HCT116 (cell line): ENCODE data around the gene FNDC3A. TPM values are rescaled to one million over a fixed set of nuclear protein-coding genes. Genes with fewer than 3 reads are reported as not detected.

Experiments
- ATAC-seq: fragments of 200-7000 bp; cut with Tn5 transposase; 2 replicates; pipeline ENCODE4 v1.9.1; 2020; ENCODE audit warnings: mild to moderate bottlenecking, moderate library complexity
- BruUV-seq: library from RNA; stranded (reverse); fragments of 400-500 nt; replicated peaks from 2 replicates; lab custom pipeline; 2021; lab: Mats Ljungman, UMichigan
- CTCF ChIA-PET: fragments of 300-600 bp; sonication (Branson Sonifier 250); formaldehyde crosslinking; loops from one replicate; lab custom pipeline; 2021; ENCODE audit warnings: antibody characterized with exemption; lab: Charles Lee
- POLR2A ChIA-PET: fragments of 300-600, 350-600 bp; sonication (Branson Sonifier 250); formaldehyde crosslinking; loops from one replicate; lab custom pipeline; 2021; ENCODE audit warnings: antibody characterized with exemption; lab: Charles Lee
- RAD21 ChIA-PET, 2 experiments: fragments of 300-600 bp; sonication (Branson Sonifier 250); formaldehyde crosslinking; loops; one replicate each; lab custom pipeline; 2023; ENCODE audit warnings: low total read pairs in 2 of 2; ENCODE audit not compliant: uncharacterized antibody in 2 of 2, unreplicated experiment in 2 of 2, low non-redundant PET in 1 of 2; lab: Charles Lee
- DNase-seq: peaks from one replicate; pipeline ENCODE4 v3.0.0-alpha.2; 2010; ENCODE audit warnings: low read depth, low spot score
- H2AFZ ChIP-seq: fragments of 200-600 bp; shearing (Covaris generic), sonication (generic); 2 replicates; pipeline ENCODE4 v1.6.1; 2017; ENCODE audit warnings: low read depth, mixed run types, mixed read lengths, antibody characterized with exemption, low read length; ENCODE audit not compliant: poor library complexity, severe bottlenecking
- H3K27ac ChIP-seq: 2 replicates; pipeline ENCODE4 v1.5.1; 2012; ENCODE audit warnings: low read depth, low read length
- H3K27me3 ChIP-seq: fragments of 200-600 bp; sonication (generic); 2 replicates; pipeline ENCODE4 v1.6.1; 2016; ENCODE audit warnings: mixed run types, low read length, mixed read lengths; ENCODE audit not compliant: insufficient read depth
- H3K36me3 ChIP-seq, 2 experiments: fragments of 200-500 bp in 1 of 2; fragments of 200-600 bp in 1 of 2; sonication (Bioruptor generic) in 1 of 2; sonication (generic) in 1 of 2; 2 replicates each; pipeline versions ENCODE4 v1.5.1 to v1.6.1; 2014 to 2016; ENCODE audit warnings: low read length in 2 of 2, inconsistent platforms in 1 of 2, mixed read lengths in 1 of 2, mixed run types in 1 of 2; ENCODE audit not compliant: insufficient read depth in 2 of 2, control insufficient read depth in 1 of 2
- H3K4me1 ChIP-seq, 2 experiments: fragments of 200-600 bp in 1 of 2; sonication (generic) in 1 of 2; 2 replicates each; pipeline versions ENCODE4 v1.5.1 to v1.6.1; 2012 to 2017; ENCODE audit warnings: low read length in 2 of 2, inconsistent platforms in 1 of 2, mild to moderate bottlenecking in 1 of 2, mixed read lengths in 1 of 2, mixed run types in 1 of 2, moderate library complexity in 1 of 2; ENCODE audit not compliant: insufficient read depth in 2 of 2, control insufficient read depth in 1 of 2
- H3K4me2 ChIP-seq: fragments of 200-600 bp; sonication (generic); 2 replicates; pipeline ENCODE4 v1.6.1; 2017; ENCODE audit warnings: mixed run types, low read length, mixed read lengths
- H3K4me3 ChIP-seq, 2 experiments: fragments of 200-600 bp in 1 of 2; sonication (generic) in 1 of 2; replicated peaks in 1 of 2; 2 replicates each; pipeline ENCODE4 v1.5.1; 2011 to 2016; ENCODE audit warnings: low read length in 2 of 2, control low read depth in 1 of 2, low read depth in 1 of 2, mild to moderate bottlenecking in 1 of 2, mixed read lengths in 1 of 2, mixed run types in 1 of 2
- H3K79me2 ChIP-seq: fragments of 200-600 bp; sonication (generic); 2 replicates; pipeline ENCODE4 v1.6.1; 2017; ENCODE audit warnings: mild to moderate bottlenecking, mixed run types, low read length, moderate library complexity, mixed read lengths; ENCODE audit not compliant: insufficient read depth
- H3K9ac ChIP-seq: fragments of 200-600 bp; sonication (generic); 2 replicates; pipeline ENCODE4 v1.6.1; 2016; ENCODE audit warnings: low read length, mixed read lengths
- H3K9me2 ChIP-seq: fragments of 200-600 bp; sonication (generic), shearing (Covaris generic); 2 replicates; pipeline ENCODE4 v1.6.1; 2017; ENCODE audit warnings: mixed run types, mild to moderate bottlenecking, moderate library complexity; ENCODE audit not compliant: insufficient read depth
- H3K9me3 ChIP-seq, 2 experiments: fragments of 200-500 bp in 1 of 2; fragments of 200-600 bp in 1 of 2; sonication (Bioruptor generic) in 1 of 2; sonication (generic) in 1 of 2; 2 replicates each; pipeline ENCODE4 v1.6.1; 2014 to 2017; ENCODE audit warnings: low read length in 2 of 2, mixed read lengths in 2 of 2, inconsistent platforms in 1 of 2, low read depth in 1 of 2, mild to moderate bottlenecking in 1 of 2, mixed run types in 1 of 2, moderate library complexity in 1 of 2; ENCODE audit not compliant: control insufficient read depth in 1 of 2, insufficient read depth in 1 of 2
- H4K20me1 ChIP-seq: fragments of 200-600 bp; sonication (generic), shearing (Covaris generic); 2 replicates; pipeline ENCODE4 v1.6.1; 2017; ENCODE audit warnings: mixed run types, mild to moderate bottlenecking, moderate library complexity; ENCODE audit not compliant: insufficient read depth
- CEBPB ChIP-seq: IDR thresholded peaks from 2 replicates; pipeline ENCODE4 v1.6.1; 2012; ENCODE audit warnings: low read depth
- CTCF ChIP-seq, 3 experiments: fragments of 200-600 bp in 1 of 3; sonication (generic) in 1 of 3; IDR thresholded peaks in 2 of 3; conservative IDR thresholded peaks in 1 of 3; 2 replicates each; pipeline ENCODE4 v1.5.1; 2012 to 2017; ENCODE audit warnings: low read depth in 2 of 3, low read length in 2 of 3, antibody characterized with exemption in 1 of 3, borderline replicate concordance in 1 of 3, control low read depth in 1 of 3, mild to moderate bottlenecking in 1 of 3, mixed read lengths in 1 of 3, mixed run types in 1 of 3, moderate library complexity in 1 of 3; ENCODE audit not compliant: insufficient read depth in 1 of 3
- EGR1 ChIP-seq: IDR thresholded peaks from 2 replicates; pipeline ENCODE4 v1.6.1; 2012; ENCODE audit warnings: low read depth
- POLR2AphosphoS5 ChIP-seq: IDR thresholded peaks from 2 replicates; pipeline ENCODE4 v1.6.1; 2011; ENCODE audit warnings: mild to moderate bottlenecking, low read depth, low read length, moderate library complexity
- RAD21 ChIP-seq: IDR thresholded peaks from 2 replicates; pipeline ENCODE4 v1.6.1; 2012; ENCODE audit warnings: low read depth, mild to moderate bottlenecking
- REST ChIP-seq: IDR thresholded peaks from 2 replicates; pipeline ENCODE4 v1.6.1; 2012; ENCODE audit warnings: low read depth
- SRF ChIP-seq: IDR thresholded peaks from 2 replicates; pipeline ENCODE4 v1.6.1; 2012; ENCODE audit warnings: low read depth
- TCF7L2 ChIP-seq: IDR thresholded peaks from 2 replicates; pipeline ENCODE4 v1.7.0; 2011; ENCODE audit warnings: borderline replicate concordance, inconsistent platforms; ENCODE audit not compliant: insufficient read depth, insufficient read length; ENCODE audit errors: extremely low read depth
- ZBTB33 ChIP-seq: IDR thresholded peaks from 2 replicates; pipeline ENCODE4 v1.6.1; 2011; ENCODE audit warnings: mild to moderate bottlenecking, low read length, moderate library complexity; ENCODE audit not compliant: insufficient replicate concordance; ENCODE audit errors: extremely low read depth
- ZFX ChIP-seq: fragments of 450-650 bp; IDR thresholded peaks from 2 replicates; pipeline ENCODE4 v1.6.1; 2017
- ZNF274 ChIP-seq: fragments of 200-500 bp; sonication (Bioruptor generic); IDR thresholded peaks from 2 replicates; pipeline ENCODE4 v1.6.1; 2014; ENCODE audit warnings: mild to moderate bottlenecking, low read depth, low read length, inconsistent platforms
- intact Hi-C: fragments of 100-400 bp; cut with micrococcal nuclease; formaldehyde crosslinking; loops from 2 replicates; pipeline ENCODE4 v1.10.0; 2022
- total RNA-seq: library from RNA; stranded (reverse); gene quantifications from one replicate; pipeline ENCODE4 v1.2.1, GENCODE V29; 2021; ENCODE audit not compliant: unreplicated experiment

FNDC3A gene
- total RNA-seq, 1 experiment from 2014 or later: 30.5 TPM

- no peak for ATAC-seq
- no peaks in the 10 kb centered on the region for H3K9me2 ChIP-seq
- no peaks in the 10 kb centered on the region for H3K79me2 ChIP-seq
- DNase-seq: no peak
- H3K9me3 ChIP-seq: no peaks in the 10 kb centered on the region
- TF ChIP-seq ZBTB33 (no peak), CEBPB (no peak), RAD21 (no peak), CTCF (IDR thresholded peaks at IDR 0.05 in 2 of 3, conservative IDR thresholded peaks at IDR 0.05 in 1 of 3; ENCODE audit: borderline replicate concordance in 1 of 3, insufficient read depth in 1 of 3, low read depth in 2 of 3, low read length in 2 of 3) (no peak), SRF (no peak), TCF7L2 (no peak), POLR2AphosphoS5 (no peak), ZNF274 (no peak), EGR1 (no peak), ZFX (no peak), REST (no peak)
- H3K27ac ChIP-seq: no peak overlapping the region
- no peaks in the 10 kb centered on the region for H3K36me3 ChIP-seq
- H3K9ac ChIP-seq: no peak overlapping the region
- intact Hi-C loops: no loop called here
- ChIA-PET RAD21 (no interaction called here), CTCF (no interaction called here), POLR2A (no interaction called here)
- no peak overlapping the region for H2AFZ ChIP-seq
- no peaks in the 10 kb centered on the region for H3K4me1 ChIP-seq
- H3K4me2 ChIP-seq: no peak overlapping the region
- H3K4me3 ChIP-seq: no peak overlapping the region
- no peaks in the 10 kb centered on the region for H4K20me1 ChIP-seq
- BruUV-seq: no TSS peak
- H3K27me3 ChIP-seq: no peaks in the 10 kb centered on the region
These were observed 37.3 kb upstream of the FNDC3A start for GRCh38 chr13:48938308-48938943.
